ENCODE measurements around the gene MYH6. TPM values are rescaled to one million over a fixed set of nuclear protein-coding genes. Genes with fewer than 3 reads are reported as not detected.
"Not testable (repeated sequence)": the region's sequence is repeated elsewhere in the genome, so short reads cannot be mapped to it uniquely, and the experiment has no call there.

Gene MYH6
- not detected in 2 replicates for total RNA-seq (2014; rRNA removed; shearing (Covaris generic))

DNA sequence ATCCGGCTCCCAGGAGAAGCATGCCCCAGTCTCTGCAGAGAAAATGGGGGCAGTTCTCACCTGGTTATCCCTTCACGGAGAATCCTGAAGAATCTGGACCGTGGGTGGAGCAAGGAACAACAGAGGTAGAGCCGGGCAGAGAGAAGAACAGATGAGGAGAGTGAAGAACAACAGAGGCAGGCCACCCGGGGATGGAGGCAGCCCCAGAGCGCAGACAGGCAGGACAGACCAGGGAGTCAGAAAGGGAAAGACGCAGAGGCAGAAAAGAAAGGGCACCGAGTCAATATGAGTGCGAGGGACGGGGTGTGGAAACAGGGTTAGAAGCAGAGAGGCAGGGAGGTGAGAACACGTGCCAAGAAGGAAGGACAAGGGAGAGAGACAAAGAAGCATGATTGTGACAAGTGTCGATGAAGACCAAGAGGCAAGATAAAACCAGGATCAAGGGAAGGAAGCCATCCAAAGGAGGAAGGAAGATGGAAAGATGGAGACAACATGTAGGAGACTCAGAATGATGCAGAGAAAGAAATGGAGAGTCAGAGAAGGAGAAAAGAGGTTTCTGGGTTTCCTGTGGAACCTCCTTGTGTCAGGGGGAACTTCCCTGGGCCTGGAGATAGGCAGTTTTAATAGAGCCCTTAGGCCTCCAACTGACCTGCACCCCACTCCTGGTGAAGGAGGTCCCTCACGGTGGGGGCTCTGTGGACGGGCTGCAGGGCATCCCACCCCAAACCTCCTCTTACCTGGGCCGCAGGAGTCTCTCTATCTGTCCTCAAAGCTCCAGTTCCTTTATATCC lies at the start of gene MYH6:
TSS of gene MYH6 (minus strand) at position 758 of the 791 bp plus-strand sequence. CDS start 1,050 bp downstream, outside the sequence.
- no peak for DNase-seq (ENCODE audit: low spot score)

GRCh38 chr14:23456883-23457586 lies 49.0 kb upstream of the MYH6 start:
- DNase-seq (ENCODE audit: low spot score) = not testable (repeated sequence)

- DNase-seq (ENCODE audit: low spot score) = no peak
These were observed 46.4 kb upstream of the MYH6 start for GRCh38 chr14:23454445-23454856.

DNA sequence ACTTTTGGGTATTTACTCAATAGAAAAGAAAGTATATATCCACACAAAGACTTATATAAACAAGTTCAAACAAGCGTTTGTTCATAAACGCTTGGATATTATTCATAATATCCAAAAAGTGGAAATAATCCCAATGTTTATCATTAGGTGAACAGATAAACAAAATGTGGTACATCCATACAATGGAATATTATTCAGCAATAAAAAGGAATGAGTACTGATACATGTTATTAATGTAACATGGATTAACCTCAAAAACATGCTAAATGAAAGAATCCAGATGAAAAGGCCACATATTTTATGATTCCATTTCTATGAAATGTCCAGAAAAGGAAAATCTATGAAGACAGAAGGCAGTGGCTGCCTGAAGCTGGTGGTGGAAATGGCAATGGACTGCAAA lies 44.2 kb upstream of the MYH6 start:
- no peak for DNase-seq (ENCODE audit: low spot score)

GRCh38 chr14:23450379-23450778 lies 42.3 kb upstream of the MYH6 start:
- no peak for DNase-seq (ENCODE audit: low spot score)

DNA sequence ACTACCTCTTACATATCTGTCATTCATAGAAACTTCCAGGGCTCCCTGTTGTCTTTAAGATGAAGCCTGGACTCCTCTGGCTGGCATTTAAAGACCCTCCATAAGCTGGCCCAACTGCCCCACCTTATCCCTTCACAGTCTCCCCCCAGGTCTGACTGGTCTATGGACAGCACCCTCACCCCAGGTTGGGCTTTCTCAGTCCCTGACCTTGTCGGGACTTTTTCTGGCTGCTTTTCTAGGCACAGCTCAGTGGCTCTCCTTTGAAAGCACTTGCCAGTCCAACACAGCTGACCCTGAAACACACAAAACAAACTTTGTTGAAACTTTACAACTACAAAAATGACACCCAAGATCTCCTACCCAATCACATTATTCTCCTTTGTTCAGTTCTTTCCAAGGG lies 41.2 kb upstream of the MYH6 start:
- no peak for DNase-seq (ENCODE audit: low spot score)

DNA sequence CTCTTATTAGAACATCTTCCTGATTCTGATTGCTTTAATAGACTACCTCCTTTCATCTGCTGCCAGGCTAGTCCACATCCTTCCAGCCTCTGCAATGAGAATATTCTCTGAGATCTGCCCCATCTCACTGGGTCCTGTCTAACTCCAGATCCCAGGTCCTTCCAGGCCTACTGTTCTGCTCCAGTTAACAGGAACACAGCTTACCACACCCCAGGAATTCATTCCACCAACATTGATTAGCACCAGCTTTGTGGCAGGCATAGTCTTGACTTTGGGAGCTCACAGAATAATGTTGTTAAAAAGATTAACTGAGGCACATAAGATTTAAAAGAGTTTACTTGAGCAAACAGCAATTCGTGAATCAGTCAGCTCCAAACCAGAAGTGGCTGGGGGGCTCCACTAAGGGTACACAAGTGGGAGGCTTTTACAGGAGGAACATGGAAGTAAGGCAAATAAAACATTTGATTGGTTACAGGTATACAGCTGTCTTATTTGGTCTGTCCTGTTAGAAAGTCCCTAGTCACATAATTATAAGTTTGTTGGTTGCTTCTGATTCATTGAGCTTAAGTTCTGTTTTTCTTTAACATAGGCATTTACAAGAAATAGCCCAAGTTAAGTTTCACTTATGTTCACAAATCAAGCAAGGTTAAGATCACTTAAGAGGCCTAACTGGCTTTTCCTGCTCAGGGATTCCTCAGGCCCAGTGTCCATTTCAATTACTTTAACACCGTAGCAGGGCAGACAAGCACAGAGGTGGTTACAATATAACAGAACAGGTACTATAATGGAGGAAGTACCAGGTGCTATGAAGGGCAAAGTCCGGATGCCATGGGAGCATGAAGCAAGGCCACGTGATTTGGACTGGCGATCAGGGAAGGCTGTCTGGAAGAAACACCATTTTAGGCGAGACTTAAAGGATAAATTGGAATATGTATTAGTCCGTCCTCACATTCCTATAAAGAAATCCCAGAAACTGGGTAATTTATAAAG lies 39.6 kb upstream of the MYH6 start:
- no peak for DNase-seq (ENCODE audit: low spot score)

DNA sequence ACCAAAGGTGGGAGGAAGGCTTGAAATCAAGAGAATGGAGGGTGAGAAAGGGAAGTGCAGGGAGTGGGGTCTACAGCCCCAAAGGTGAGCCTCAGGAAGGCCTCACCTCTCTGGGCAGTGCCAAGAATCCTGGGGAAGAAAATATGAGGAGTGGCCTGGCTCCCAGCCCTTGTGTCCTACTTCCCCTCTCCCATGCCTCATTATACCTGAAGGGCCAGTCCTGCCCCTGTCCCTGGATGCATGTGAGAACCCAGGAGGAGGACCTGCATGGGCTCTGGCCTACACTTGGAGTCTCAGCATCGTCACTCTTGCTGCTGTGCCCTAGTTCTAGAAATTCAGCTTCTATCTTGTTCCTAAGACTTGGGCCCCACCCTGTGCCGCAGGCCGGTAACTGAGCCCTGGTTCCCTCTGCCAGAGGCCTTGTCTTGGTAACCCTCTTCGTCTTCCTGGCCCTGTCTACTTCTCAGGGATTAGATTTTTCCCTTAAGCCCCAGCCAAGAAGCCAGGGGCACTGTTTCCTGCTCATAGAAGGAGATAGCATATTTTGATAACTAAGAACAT lies 38.3 kb upstream of the MYH6 start:
- DNase-seq (ENCODE audit: low spot score) = no peak

DNA sequence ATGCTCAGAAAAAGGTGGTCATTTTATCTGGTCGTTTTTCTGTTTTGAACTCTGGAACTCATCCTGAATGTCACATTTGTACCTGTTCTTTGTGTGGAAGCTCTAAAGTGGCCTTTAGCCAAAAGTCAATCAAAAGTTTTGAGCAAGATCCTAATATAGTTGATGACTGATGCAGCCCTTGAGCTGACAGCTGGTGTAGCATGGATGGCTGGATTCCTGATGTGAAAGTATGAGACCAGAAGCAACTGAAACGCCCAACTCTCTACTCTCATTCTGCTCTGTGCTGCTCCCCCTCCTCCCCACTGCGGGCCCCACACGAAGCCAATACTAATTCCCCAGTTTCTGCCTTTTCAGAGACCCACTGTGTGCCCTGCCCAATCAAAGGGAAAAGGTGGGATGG lies 37.7 kb upstream of the MYH6 start:
- DNase-seq (ENCODE audit: low spot score) = no peak

GRCh38 chr14:23444314-23444713 lies 36.2 kb upstream of the MYH6 start:
- DNase-seq (ENCODE audit: low spot score) = no peak

DNA sequence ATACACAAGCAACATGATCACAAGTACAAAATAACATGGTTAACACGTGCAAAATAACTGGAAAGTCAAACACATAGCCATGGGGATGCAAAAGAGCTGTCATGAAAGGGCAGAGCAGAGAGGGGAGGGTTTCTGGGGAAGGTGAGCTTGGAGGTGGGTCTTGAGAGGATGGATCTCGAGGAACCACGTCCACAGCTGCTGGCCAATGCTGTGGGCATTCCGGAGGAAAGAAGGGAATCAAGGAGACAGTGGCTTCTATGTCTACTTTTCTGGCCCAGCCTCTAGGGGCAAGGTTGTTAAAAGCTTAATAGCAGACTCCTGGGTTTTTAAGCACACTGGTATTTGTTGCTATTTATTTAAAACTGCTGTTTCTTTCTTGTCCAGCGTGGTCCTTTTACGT lies 35.8 kb upstream of the MYH6 start:
- DNase-seq (ENCODE audit: low spot score) = no peak

GRCh38 chr14:23443411-23443812 lies 35.3 kb upstream of the MYH6 start:
- DNase-seq (ENCODE audit: low spot score) = no peak

DNA sequence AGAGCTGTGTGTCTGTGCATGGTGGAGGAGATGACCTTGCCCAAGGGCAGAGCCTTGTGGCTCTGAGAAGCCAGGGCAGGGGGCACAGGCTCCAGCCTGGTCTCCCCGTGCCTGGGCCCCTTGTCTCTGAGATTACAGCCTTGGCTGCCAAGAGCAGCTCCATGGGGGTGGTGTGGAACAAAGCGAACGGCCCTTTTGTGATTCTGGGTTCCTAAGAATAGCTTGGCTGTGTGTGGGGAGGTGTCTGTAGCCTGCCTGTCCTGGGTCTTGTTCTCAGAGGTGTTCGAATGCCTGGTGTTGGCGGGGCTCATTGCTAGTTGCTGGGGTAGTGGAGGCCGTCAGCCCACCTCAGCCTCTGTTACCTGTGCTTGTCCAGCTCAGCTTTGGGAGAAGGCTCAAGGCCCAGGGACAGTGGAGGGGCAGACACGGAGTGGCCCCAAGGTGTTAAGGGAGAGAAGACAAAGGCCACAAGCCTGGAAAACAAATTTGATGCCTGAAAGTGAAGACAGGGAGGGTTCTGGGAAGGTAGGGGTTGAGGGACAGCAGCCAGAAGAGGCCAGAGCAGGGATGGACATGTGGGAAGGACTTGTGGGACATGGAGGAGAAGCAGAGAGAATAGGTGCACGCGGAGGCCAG lies 34.8 kb upstream of the MYH6 start:
- no peak for DNase-seq (ENCODE audit: low spot score)

- DNase-seq (ENCODE audit: low spot score) = no peak
These were observed 33.0 kb upstream of the MYH6 start for GRCh38 chr14:23441076-23441475.

- DNase-seq (ENCODE audit: low spot score) = no peak
These were observed 31.2 kb upstream of the MYH6 start for GRCh38 chr14:23439107-23439835.

GRCh38 chr14:23438101-23438971 lies 30.3 kb upstream of the MYH6 start:
- no peak for DNase-seq (ENCODE audit: low spot score)

- no peak for DNase-seq (ENCODE audit: low spot score)
These were observed 29.3 kb upstream of the MYH6 start for GRCh38 chr14:23437133-23438100.

All from H4 (cell line).